ENCODE results near the gene INPP4B. TPM values are rescaled to one million over a fixed set of nuclear protein-coding genes. Genes with fewer than 3 reads are reported as not detected.

The INPP4B gene
- total and polyA plus RNA-seq, 2 of the 4 experiments (the other 2 are of a cell fraction): 1.8 to 14.0 TPM

GRCh38 chr4:142414366-142414990 is 431.6 kb downstream of the INPP4B start:
- POLR2A ChIA-PET (ENCODE audit: unreplicated experiment): no interaction called here
- H2BK120ac ChIP-seq (ENCODE audit: low read depth, low read length): no peak overlapping the region
- H3K4me2 ChIP-seq (ENCODE audit: low read depth, low read length): no peak overlapping the region
- dilution Hi-C loops (cut with HindIII; ENCODE audit: low sequenced_read_pairs, unreplicated experiment): no loop called here
- intact Hi-C loops (cut with micrococcal nuclease): no loop called here
- BruUV-seq (replicated peaks): no TSS peak
- H4K20me1 ChIP-seq (ENCODE audit: insufficient read depth, low read length): no peaks in the 10 kb centered on the region
- H4K5ac ChIP-seq (ENCODE audit: low read depth, low read length): no peak overlapping the region
- no peak overlapping the region for H3K4me3 ChIP-seq (ENCODE audit: insufficient read depth, low read depth, low read length)
- H3K9me1 ChIP-seq (ENCODE audit: insufficient read depth, low read length): no peaks in the 10 kb centered on the region
- H2BK5ac ChIP-seq (ENCODE audit: low read depth, low read length, poor library complexity, severe bottlenecking): no peak overlapping the region
- no peak overlapping the region for H3K4ac ChIP-seq (ENCODE audit: low read depth, low read length)
- no peak overlapping the region for H2AK5ac ChIP-seq (ENCODE audit: low read depth, low read length)
- no peak overlapping the region for H4K91ac ChIP-seq (ENCODE audit: insufficient read depth, low read depth, low read length)
- no peak overlapping the region for H3K27ac ChIP-seq (ENCODE audit: insufficient read depth, low read length)
- no peak overlapping the region for H3K14ac ChIP-seq (replicated peaks; ENCODE audit: low read depth, low read length)
- H3K27me3 ChIP-seq (ENCODE audit: control insufficient read depth, insufficient read depth, low read length): no peaks in the 10 kb centered on the region
- ATAC-seq (ENCODE audit: low read depth): no peak
- H2AFZ ChIP-seq (replicated peaks; ENCODE audit: low read length, poor library complexity): no peak overlapping the region
- DNase-seq: no peak
- H2BK15ac ChIP-seq (ENCODE audit: low read depth, low read length): no peak overlapping the region
- H3K9ac ChIP-seq (ENCODE audit: low read depth, low read length): no peak overlapping the region
- no peaks in the 10 kb centered on the region for H3K36me3 ChIP-seq (ENCODE audit: control insufficient read depth, insufficient read depth, low read length)
- peaks cover 4% of the 10 kb centered on the region; the same call in 1 of the 2 replicates for H3K4me1 ChIP-seq (ENCODE audit: control insufficient read depth, insufficient read depth, low read length)
- no peak overlapping the region for H3K23ac ChIP-seq (ENCODE audit: low read depth, low read length)
- H3K9me3 ChIP-seq (ENCODE audit: control insufficient read depth, insufficient read depth, low read length): no peaks in the 10 kb centered on the region
- H3K18ac ChIP-seq (ENCODE audit: low read depth, low read length): no peak overlapping the region
- 100% methylated on average over 1 of the region's 4 CpGs; no CpG with 5 or more reads in 1 of the 2 experiments for WGBS, 2 experiments (ENCODE audit: extremely low coverage in 2 of 2, insufficient read length in 1 of 2)
- TF ChIP-seq MXI1 (IDR thresholded peaks at IDR 0.05; ENCODE audit: borderline replicate concordance, low read depth, low read length): no peak
- TF ChIP-seq FOS (IDR thresholded peaks at IDR 0.05; ENCODE audit: low read depth, low read length): no peak
- no peak for TF ChIP-seq MAZ (IDR thresholded peaks at IDR 0.05; ENCODE audit: borderline replicate concordance, low read depth, low read length)
- TF ChIP-seq POLR2A (IDR thresholded peaks at IDR 0.05; ENCODE audit: low read depth, low read length): no peak
- no peak for TF ChIP-seq CHD1 (IDR thresholded peaks at IDR 0.05; ENCODE audit: low read depth, low read length)
- TF ChIP-seq MAFK (IDR thresholded peaks at IDR 0.05; ENCODE audit: low read depth, low read length): no peak
- TF ChIP-seq RFX5 (IDR thresholded peaks at IDR 0.05; ENCODE audit: low read depth, low read length): no peak
- TF ChIP-seq RAD21 (IDR thresholded peaks at IDR 0.05; ENCODE audit: low read length): no peak
- no peak for TF ChIP-seq CEBPB (IDR thresholded peaks at IDR 0.05; ENCODE audit: low read depth, low read length)
- TF ChIP-seq, protein P1, sequence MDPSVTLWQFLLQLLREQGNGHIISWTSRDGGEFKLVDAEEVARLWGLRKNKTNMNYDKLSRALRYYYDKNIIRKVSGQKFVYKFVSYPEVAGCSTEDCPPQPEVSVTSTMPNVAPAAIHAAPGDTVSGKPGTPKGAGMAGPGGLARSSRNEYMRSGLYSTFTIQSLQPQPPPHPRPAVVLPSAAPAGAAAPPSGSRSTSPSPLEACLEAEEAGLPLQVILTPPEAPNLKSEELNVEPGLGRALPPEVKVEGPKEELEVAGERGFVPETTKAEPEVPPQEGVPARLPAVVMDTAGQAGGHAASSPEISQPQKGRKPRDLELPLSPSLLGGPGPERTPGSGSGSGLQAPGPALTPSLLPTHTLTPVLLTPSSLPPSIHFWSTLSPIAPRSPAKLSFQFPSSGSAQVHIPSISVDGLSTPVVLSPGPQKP (IDR thresholded peaks at IDR 0.05; ENCODE audit: borderline replicate concordance, low read depth, low read length): no peak
- no peak for TF ChIP-seq BHLHE40 (IDR thresholded peaks at IDR 0.05; ENCODE audit: low read depth, low read length)
- no peak for TF ChIP-seq NFE2L2 (IDR thresholded peaks at IDR 0.05; ENCODE audit: low read depth, low read length)
- TF ChIP-seq SMC3 (IDR thresholded peaks at IDR 0.05; ENCODE audit: low read depth, low read length): no peak
- TF ChIP-seq USF2 (IDR thresholded peaks at IDR 0.05; ENCODE audit: low read depth, low read length): no peak
- TF ChIP-seq CTCF (conservative IDR thresholded peaks at IDR 0.05; ENCODE audit: low read depth, low read length): no peak
- no peak overlapping the region for H2BK20ac ChIP-seq (ENCODE audit: low read depth, low read length)
- in situ Hi-C loops (cut with MboI; ENCODE audit: low sequenced_read_pairs): no loop called here
- H3K79me1 ChIP-seq (ENCODE audit: low read depth in 1 of 2, low read length in 2 of 2): no peaks in the 10 kb centered on the region
- CTCF ChIA-PET: interaction anchor here (0.7 kb wide), 1 partner anchor 27 kb away, joined by 8 read pairs; no protein-coding TSS in a partner anchor
- no peak overlapping the region for H4K8ac ChIP-seq (ENCODE audit: low read depth in 2 of 2, low read length in 2 of 2)
- H2AK9ac ChIP-seq (replicated peaks; ENCODE audit: low read depth, low read length, poor library complexity): no peak overlapping the region
- H3K56ac ChIP-seq (ENCODE audit: extremely low read depth, insufficient read depth, low read length): no peak overlapping the region
